GM18517 (cell line): ENCODE data around the gene SAE1.
A peak's percentile ranks its signal among the peaks of the same experiment; 100 is the strongest.
"Not testable (repeated sequence)": the region's sequence is repeated elsewhere in the genome, so short reads cannot be mapped to it uniquely, and the experiment has no call there.

Experiments
- ATAC-seq: cut with Tn5 transposase; IDR thresholded peaks from one replicate; pipeline ENCODE4 v1.9.1; 2021; ENCODE audit warnings: mild to moderate bottlenecking, moderate library complexity; ENCODE audit not compliant: unreplicated experiment

Gene SAE1

GRCh38 chr19:47130589-47131227 lies at the start of gene SAE1:
TSS of gene SAE1 (plus strand) at chr19:47130835. CDS start at chr19:47130931, 96 bp downstream.
- peak; percentile 77 for ATAC-seq

GRCh38 chr19:47081095-47081494 lies 49.5 kb upstream of the SAE1 start:
- ATAC-seq, result no peak

- no peak for ATAC-seq
These were observed 48.1 kb upstream of the SAE1 start for GRCh38 chr19:47082493-47082892.

GRCh38 chr19:47084879-47085439 lies 45.7 kb upstream of the SAE1 start:
- no peak for ATAC-seq

GRCh38 chr19:47086280-47086679 lies 44.4 kb upstream of the SAE1 start:
- no peak for ATAC-seq

GRCh38 chr19:47089767-47090350 lies 40.8 kb upstream of the SAE1 start:
- no peak for ATAC-seq

- no peak for ATAC-seq
These were observed 37.4 kb upstream of the SAE1 start for GRCh38 chr19:47093254-47093653.

GRCh38 chr19:47093841-47094240 lies 36.8 kb upstream of the SAE1 start:
- ATAC-seq, result no peak

- ATAC-seq, result no peak
These were observed 35.8 kb upstream of the SAE1 start for GRCh38 chr19:47094557-47095475.

GRCh38 chr19:47095476-47096099 lies 35.0 kb upstream of the SAE1 start:
- no peak for ATAC-seq

- ATAC-seq, result no peak
These were observed 34.4 kb upstream of the SAE1 start for GRCh38 chr19:47096100-47096704.

- ATAC-seq, result no peak
These were observed 33.9 kb upstream of the SAE1 start for GRCh38 chr19:47096721-47097120.

GRCh38 chr19:47097396-47098201 lies 33.0 kb upstream of the SAE1 start:
- ATAC-seq, result no peak

GRCh38 chr19:47098608-47099007 lies 32.0 kb upstream of the SAE1 start:
- no peak for ATAC-seq

GRCh38 chr19:47099576-47100050 lies 31.0 kb upstream of the SAE1 start:
- ATAC-seq, result no peak

- ATAC-seq, result no peak
These were observed 30.3 kb upstream of the SAE1 start for GRCh38 chr19:47100290-47100689.

- ATAC-seq, result not testable (repeated sequence)
These were observed 29.5 kb upstream of the SAE1 start for GRCh38 chr19:47101116-47101515.

- no peak for ATAC-seq
These were observed 28.1 kb upstream of the SAE1 start for GRCh38 chr19:47102346-47103060.

- no peak for ATAC-seq
These were observed 26.0 kb upstream of the SAE1 start for GRCh38 chr19:47104680-47105079.
